ENCODE results near the gene LENEP. TPM values are rescaled to one million over a fixed set of nuclear protein-coding genes. Genes with fewer than 3 reads are reported as not detected.

LENEP gene
- polyA plus RNA-seq, 4 donors = 0.26 to 0.43 (median 0.34) TPM

DNA sequence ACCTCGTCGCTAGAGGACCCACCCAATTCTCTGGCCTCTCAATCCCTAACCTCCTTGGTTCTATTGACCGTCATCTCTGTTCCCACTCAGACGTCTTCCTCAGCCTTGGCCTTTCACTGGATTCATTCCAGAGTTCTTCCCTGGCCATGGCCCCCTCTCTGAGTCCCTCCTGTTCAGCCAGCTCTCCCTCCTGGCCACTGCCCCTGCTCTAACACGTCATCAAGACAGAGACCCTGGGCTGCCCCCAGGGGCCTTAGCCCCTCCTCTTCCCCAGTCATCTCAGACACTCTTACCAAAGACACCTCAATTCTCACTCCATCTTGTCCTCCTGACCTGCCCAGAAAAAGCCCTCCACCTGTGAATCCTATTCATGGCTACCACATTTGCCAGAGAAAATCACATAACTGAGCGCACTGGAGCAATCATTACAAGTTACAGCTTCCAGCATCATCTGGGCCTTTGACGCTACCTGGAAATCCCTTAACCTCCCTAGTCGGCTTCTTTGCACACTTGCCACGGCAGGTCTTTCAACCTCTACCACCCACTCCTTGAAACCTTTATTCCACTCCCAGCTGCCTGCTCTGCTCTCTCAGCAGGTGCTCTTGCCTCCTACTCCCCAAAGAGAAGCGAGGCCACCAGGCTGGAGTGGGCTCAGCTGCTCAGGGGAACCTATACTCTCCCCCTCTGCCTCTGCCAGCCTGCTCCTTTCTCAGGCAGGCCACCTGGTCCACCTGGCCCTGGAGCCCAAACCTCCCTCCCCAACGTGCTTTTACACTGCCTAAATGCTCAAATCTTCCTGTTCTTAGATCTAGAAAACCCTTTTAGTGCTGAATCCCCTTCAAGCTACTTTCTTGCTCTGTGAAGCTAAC, 26.2 kb downstream of the LENEP start:
- DNase-seq (ENCODE audit: low read depth in 4 of 4, low spot score in 3 of 4) = no peak

DNA sequence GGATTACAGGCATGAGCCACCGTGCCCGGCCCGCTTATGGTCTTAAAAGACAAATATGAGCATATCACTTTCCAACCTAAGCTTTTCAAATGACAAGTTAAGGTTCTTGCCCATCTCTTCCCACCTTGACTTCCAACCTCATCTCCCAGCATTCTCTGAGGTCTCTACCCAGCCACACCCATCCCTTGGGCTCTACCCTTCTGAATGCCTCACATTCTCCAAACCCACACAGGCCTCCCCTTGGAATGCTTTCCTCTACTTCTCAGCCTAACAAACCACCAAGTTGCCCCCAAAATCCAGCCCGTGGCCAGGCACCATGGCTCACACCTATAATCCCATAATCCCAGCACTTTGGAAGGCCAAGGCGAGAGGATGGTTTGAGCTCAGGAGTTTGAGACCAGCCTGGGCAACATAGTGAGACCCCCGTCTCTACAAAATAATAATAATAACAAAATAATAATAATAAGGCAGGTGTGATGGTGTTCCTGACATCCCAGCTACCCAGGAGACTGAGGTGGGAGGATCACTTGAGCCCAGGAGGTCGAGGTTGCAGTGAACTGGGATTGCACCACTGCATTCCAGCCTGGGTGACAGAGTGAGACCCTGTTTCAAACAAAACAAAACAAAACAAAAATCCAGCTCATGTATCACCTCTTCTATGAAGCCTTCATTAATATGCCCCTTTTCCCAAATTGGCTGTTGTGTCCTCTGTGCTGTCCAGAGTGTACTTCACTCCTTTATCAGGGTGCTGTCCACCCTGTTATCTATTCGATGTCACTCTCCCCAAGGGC, 28.9 kb downstream of the LENEP start:
- DNase-seq (ENCODE audit: low read depth in 4 of 4, low spot score in 3 of 4) = no peak

DNA sequence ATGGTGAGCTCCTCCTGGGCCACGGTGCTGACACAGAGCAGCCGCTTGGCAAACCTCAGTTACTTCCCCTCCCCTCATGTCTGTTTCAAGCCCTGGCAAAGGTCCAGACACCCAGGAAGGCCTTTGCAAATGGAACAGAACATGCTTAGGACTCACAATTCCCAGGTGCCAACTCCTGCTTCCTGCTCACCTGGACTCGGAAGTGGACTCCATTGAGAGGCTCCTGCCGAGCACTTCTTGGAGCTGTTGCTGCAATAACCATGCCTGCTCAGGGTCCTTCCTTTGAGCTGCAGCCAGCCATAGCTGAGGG, 29.5 kb downstream of the LENEP start:
- no peak for DNase-seq (ENCODE audit: low read depth in 4 of 4, low spot score in 3 of 4)

DNA sequence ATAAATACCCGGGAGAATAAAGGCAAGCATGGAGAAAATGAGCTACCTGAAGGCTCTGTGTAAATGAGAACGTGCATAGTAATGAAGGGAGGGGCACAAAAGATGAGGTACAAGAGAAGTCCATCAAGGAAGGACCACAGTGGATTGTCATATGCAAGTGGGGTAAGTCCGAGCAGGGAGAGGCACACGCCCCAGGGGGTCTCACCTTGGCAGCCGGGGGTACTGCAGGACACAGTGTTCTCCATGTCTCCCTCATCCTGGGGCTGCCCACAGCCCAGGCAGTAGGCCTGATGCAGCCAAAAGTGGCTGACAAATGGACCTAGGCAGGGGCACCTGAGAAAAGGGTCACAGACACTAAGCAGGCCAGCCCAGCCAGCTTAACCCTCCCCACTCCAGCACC, 30.2 kb downstream of the LENEP start:
- no peak for DNase-seq (ENCODE audit: low read depth in 4 of 4, low spot score in 3 of 4)

DNA sequence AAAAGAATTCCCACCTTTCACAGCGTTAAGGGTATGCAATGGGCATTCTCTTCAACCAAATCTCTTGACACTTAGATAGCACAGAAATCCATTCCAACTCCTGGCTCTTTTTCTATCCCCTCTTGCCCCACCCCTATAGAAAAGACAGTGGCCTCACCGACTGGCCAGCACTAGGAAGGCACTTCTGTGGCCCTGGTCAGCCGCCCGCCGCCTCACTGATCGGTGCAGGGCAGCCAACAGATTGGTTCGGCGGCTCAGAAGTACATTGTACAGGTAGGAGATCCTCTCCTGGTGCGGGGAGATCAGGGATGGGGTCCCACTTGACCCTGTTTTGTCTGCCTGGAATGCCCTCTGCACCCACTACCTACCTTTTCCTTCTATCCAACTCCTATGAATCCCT, 30.9 kb downstream of the LENEP start:
- DNase-seq (ENCODE audit: low read depth in 4 of 4, low spot score in 3 of 4) = no peak

DNA sequence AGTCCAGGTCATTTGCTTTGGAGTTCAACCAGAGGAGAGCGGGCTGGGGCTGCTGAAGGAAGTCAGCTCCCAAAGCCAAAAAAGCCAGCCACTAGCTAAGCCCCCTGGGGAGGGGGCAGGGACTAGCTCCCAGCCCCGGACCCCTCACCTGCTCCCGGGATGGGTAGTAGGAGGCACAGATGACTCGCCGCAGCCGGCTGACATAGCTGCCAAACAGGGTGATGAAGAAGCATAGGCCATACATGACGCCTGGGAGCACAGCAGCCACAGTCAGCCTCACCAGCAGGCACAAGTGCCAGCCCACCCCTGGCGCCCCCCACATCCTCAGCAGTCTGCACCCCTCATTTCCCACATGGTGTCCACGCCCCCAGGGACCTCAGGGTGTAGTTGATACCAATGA, 32.8 kb downstream of the LENEP start:
- DNase-seq (ENCODE audit: low read depth in 4 of 4, low spot score in 3 of 4) = no peak

DNA sequence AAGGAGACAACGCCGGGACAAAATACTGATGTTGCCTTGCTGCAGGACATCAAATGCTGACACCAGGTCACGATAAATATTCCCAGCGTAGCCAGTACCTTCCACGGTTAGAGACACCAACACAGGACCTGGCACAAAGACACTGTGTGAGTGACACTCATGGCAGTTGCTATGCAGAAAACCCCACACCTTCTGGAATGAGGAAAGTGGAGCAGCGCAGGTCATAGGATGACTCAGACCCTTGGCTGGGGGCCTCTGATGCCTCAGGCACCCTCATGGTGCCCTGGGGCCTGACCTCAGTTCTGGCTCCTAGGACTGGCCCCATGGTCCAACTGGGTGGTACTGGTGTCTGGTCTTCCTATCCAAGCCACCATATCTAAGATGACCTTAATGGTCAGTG, 33.2 kb downstream of the LENEP start:
- no peak for DNase-seq (ENCODE audit: low read depth in 4 of 4, low spot score in 3 of 4)

DNA sequence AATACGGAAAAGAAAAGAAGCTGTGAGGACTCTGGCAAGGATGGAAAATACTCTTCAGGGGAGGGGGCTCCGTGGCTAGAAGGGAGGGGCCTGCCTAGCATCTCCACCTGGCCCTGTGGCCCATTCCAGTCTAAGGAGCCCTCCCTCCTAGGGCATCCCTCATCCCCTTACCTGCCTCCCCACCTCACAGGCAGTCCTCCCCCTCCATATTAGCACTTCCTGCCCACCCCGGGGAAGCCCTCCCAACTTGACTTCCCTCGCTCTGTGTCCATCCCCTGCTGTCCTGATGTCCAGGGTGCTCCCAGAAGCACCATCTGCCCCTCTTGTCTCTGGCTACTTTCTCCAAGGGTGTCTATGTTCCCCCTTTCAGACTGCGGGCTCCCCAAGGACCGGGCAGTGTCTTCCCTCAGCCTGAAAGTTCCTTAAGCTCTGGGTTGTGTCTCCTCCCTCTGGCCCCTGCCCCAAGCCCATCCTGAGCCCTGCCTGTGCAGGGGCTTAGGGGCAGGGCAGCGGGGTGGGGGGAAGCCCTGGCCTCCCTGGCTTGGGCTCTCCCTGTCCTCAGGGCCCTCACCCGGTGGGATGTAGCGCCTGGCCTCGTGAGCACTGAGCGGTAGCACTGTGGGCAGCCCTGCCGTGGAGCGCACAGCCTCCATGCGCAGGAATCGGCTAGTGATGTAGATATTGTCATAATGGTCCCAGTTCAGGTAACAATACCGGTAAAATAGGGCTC, 36.3 kb downstream of the LENEP start:
- no peak for DNase-seq (ENCODE audit: low read depth in 4 of 4, low spot score in 3 of 4)

DNA sequence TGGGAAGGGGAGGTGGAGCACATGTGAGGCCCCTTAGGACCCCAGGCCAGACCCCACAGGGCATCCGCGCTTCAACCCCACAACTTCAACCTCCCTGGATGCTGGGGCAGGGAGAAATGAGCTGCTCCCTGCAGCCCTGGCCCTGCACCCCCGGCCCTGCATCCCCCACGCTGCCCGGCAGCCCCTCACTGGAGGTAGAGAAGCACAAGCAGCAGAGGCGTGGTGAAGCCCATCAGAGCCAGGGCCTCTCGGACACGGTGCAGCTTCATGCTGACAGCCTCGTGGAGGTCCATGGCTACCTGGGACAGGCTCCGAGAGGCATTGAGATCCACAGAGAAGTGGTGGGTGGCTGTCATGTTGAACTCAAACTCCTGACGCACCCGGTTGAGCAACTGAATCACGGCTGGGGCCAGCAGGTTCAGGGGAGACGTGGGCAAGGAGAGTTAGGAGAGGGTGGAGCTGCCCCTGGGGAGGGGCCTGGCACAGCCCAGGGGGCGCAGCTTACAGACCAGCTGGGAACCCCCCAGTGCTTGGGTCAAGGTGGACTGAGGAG, 36.9 kb downstream of the LENEP start:
- no peak for DNase-seq (ENCODE audit: low read depth in 4 of 4, low spot score in 3 of 4)

DNA sequence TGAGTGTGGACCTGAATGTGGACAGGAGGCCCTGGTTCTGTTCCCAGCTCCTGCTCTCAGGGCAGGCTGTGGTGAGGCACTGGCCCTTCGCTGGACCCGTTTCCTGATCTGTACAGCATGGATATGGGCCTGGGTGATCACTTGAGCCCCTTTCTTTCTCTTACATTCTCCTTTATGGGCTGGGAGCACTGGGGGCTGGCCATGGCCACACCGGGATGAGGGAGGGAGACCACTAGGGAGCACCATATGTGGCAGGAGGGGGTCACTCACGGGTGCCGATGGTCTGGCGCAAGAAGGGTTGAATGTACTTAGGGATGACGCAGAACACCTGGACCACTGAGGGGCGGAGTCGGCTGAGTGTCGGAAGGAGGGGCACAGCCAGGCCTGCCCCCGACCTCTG, 37.5 kb downstream of the LENEP start:
- DNase-seq (ENCODE audit: low read depth in 4 of 4, low spot score in 3 of 4) = no peak

DNA sequence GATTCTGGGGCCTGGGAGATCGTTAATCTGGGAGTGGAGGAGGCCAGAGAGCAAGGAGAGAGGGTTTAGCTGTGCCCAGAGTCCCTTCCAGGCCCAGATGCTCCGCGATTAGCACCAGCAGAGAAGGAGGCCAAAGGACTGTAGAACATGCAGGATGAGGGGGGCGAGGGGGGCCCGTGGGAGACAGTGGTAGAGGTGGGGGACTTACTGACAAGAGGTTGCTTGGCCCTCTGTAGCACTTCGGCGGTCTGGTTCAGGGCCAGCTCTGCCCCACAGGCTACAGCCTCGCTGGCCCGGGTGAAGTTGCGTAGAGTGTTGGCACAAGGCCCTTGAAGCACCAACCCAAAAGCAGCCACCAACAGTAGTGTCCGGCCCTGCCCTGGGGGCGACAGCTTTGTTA, 39.5 kb downstream of the LENEP start:
- no peak for DNase-seq (ENCODE audit: low read depth in 4 of 4, low spot score in 3 of 4)

DNA sequence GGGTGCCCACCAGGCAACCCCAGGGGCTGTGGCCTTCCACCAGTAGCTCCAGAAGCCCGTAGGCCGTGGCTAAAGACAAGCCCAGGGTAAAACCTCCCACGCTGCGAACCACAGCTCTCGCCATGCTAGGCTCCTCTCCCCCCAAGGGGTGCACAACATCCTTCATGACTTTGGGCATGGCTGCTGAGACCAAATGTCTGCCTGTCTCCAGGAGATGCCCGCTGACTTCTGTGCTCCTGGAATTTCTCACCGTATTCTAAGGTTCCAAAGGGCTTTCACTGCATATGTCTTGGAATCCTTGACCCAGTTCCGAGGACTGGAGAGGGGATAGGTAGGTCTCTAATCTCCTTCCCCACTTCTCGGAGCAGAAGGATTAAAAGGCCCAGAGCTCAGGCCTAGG, 40.1 kb downstream of the LENEP start, which contains the start of the genes DCST1 and DCST2:
Gene DCST1, plus strand, starts transcription at position 301 of the 400 bp plus-strand sequence. CDS start 213 bp downstream, outside the sequence.
Gene DCST2, minus strand, starts transcription at position 258 of the 400 bp plus-strand sequence. Its CDS starts 80 bp downstream, at position 178.
- no peak for DNase-seq (ENCODE audit: low read depth in 4 of 4, low spot score in 3 of 4)

DNA sequence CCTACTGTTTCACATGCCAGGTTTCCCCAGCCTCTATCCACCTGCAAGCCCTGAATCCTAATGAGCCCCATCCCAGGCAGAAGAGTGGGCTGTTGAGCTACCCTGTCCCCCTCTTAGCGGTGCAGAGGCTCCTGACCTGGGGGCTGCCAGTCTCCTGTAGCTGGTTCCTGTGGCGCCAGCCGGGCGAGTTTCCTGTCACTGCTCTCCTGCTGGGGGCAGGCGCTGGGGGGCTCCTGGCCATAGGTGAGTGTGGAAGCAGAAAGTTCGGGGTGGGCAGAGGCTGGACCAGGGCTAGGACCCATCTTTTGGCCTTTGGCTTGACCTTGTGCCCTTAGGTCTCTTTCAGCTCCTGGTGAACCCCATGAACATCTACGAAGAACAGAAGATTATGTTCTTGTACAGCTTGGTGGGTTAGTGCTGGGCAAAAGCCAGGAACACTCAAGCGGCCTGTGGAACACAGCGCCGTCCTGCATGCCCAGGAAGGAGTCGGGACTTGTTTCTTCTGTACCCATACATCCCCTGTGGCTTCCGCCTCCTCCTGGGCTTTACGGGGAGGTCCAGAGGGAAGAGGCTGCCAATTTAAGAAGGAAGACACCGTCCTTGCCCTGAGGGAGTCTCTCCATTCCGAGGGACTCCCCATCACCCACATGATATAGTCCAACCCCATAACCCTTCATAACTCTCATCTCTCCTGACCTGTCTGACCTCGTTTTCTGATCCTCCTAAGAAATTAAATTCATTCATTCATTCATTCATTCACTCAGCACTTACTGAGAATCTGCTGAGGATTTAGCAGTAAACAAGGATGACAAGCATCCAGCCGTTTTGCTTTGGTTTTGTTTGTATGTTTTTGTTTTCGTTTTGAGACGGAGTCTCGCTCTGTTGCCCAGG, 41.2 kb downstream of the LENEP start:
- no peak for DNase-seq (ENCODE audit: low read depth in 4 of 4, low spot score in 3 of 4)

DNA sequence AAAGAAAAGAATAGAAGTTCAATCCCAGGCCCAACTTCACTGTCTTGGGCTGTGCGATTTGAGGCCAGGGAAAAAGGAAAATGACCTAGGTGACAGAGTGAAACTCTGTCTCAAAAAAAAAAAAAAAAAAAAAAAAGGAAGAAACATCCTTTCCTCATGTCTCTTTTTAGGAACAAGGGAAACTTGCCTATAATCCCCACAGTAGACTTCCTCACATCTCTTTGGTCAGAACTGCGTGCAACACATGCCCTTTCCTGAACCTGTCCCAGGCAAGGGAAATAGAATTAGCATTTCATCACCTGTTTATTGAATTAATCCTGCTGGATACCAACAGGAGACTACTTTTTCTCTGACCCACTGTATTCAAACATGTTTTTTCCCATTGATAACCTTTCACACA, 42.5 kb downstream of the LENEP start:
- no peak for DNase-seq (ENCODE audit: low read depth in 4 of 4, low spot score in 3 of 4)

DNA sequence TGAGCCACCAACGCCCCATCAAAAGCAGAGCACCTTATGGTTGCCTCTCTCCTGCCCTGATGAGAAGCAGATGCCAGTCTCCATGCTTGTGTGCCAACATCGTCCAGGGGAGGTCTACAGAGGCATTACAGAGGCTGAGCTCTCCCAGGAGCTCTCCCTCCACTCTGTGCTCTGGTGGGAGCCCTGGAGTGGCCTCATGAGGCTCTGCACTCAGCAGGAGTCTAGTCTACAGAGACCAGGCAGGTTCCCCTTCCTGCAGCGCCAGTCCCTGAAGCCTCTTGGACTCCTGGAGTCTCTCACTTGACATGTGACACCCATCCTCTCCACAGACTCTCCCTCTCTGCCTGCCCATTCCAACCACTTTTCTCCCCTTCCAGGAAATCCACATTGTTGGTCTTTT, 43.7 kb downstream of the LENEP start:
- no peak for DNase-seq (ENCODE audit: low read depth in 4 of 4, low spot score in 3 of 4)

DNA sequence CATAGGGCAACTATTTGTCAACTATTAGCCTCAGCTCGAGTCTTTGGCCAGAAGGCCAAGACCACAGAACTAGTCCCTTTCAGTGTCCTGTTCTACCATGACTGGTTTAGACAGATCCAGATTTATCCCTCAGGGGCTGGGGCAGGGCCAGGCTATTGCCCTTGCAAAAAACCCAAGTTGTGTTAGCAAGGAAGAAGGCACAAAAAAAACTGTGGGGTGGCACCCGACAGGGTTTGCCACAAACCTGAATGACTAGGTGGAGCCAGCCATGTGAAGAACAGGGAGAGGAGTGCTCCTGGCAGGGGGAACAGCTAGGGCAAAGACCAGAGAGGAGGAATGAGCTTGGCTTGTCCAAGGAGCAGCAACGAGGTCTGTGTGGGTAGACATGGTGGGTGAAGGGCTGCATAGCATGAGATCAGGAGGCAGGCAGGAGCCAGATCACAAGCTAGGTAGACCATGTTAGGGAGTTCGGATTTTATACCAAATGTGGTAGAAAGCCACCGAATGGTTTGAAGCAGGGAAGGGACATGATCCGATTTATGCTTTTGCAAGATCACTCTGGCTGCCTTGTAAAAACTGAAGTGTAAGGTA, 44.6 kb downstream of the LENEP start:
- DNase-seq (ENCODE audit: low read depth in 4 of 4, low spot score in 3 of 4) = no peak

DNA sequence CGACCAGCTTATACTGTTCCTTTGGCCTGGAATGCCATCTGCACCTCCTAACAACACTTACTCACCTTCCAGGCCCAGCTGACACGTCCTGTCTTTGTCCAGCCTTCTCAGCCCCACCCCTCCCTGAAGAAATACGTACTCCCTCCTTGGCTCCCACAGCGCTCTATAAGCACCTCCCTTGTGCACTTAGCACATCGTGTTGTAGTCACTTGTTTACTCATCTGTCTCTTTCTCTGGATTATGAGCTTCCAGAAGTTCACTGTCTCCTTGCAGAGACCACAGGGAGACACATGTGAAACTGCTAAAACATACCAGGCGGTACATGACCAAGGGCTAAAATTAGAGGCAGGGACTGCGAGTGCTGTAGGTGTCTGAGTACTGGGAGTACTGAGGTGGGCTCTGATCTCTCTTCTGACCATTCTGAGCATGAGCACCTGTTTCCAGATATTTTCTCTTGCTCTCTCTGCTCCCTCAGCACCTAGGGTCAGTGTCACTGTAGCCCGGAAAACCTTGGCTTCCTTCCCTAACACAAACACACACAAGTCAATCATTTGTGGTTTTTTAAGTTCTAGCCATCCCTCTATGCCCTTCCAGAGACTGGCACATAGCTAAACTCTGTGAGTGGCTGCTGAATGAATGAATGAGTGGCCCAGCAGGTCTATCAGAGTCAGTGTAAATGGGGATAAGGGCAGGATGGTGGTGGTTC, 45.4 kb downstream of the LENEP start:
- no peak for DNase-seq (ENCODE audit: low read depth in 4 of 4, low spot score in 3 of 4)

DNA sequence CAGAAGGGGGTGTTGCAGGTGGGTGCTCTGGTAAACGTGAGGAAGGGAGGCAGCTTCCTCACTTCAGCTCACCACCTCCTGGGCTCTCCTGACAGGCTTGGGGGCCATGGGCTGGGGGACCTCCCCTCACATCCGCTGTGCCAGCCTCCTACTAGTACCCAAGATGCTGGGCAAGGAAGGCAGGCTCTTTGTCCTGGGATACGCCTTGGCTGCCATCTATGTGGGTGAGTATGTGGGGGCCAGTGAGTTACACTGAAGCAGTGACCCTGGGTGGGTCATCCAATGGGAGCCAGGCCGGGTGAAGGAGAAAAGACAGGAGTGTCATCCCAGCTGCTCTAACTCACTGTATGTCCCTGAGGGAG, 45.9 kb downstream of the LENEP start:
- no peak for DNase-seq (ENCODE audit: low read depth in 4 of 4, low spot score in 3 of 4)

Data from right renal pelvis (tissue), 4 donors.